Lower leg skin (tissue), 3 donors: ENCODE results near the gene MTHFD1L.

Experiments
- POLR2A ChIP-seq, 2 donors: fragments of 450-650 bp; IDR thresholded peaks; one replicate each; pipeline ENCODE4 v1.6.1; 2016 to 2017; ENCODE audit warnings: antibody characterized with exemption in 2 of 2, mild to moderate bottlenecking in 1 of 2, moderate library complexity in 1 of 2
- TF ChIP-seq, protein P1 (sequence below), 3 donors: fragments of 450-650 bp; IDR thresholded peaks; one replicate each; pipeline ENCODE4 v1.5.1; 2016; ENCODE audit warnings: antibody characterized with exemption in 3 of 3, mild to moderate bottlenecking in 3 of 3, moderate library complexity in 2 of 3

GRCh38 chr6:150876598-150876997 is 11.1 kb downstream of the MTHFD1L start:
- TF ChIP-seq, protein P1, sequence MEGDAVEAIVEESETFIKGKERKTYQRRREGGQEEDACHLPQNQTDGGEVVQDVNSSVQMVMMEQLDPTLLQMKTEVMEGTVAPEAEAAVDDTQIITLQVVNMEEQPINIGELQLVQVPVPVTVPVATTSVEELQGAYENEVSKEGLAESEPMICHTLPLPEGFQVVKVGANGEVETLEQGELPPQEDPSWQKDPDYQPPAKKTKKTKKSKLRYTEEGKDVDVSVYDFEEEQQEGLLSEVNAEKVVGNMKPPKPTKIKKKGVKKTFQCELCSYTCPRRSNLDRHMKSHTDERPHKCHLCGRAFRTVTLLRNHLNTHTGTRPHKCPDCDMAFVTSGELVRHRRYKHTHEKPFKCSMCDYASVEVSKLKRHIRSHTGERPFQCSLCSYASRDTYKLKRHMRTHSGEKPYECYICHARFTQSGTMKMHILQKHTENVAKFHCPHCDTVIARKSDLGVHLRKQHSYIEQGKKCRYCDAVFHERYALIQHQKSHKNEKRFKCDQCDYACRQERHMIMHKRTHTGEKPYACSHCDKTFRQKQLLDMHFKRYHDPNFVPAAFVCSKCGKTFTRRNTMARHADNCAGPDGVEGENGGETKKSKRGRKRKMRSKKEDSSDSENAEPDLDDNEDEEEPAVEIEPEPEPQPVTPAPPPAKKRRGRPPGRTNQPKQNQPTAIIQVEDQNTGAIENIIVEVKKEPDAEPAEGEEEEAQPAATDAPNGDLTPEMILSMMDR (IDR thresholded peaks at IDR 0.05), result no peak
- TF ChIP-seq POLR2A (IDR thresholded peaks at IDR 0.05), result no peak
